SU-DHL-6 (cell line): ENCODE measurements around the gene TMEM212.

Source experiments
- H2AFZ ChIP-seq: fragments of 200-600 bp; sonication (generic); 2 replicates; pipeline ENCODE4 v1.6.1; 2014; ENCODE audit warnings: low read depth, mild to moderate bottlenecking, moderate library complexity, mixed read lengths, antibody characterized with exemption, low read length; ENCODE audit not compliant: severe bottlenecking
- H3F3A ChIP-seq: fragments of 200-600 bp; shearing (Covaris generic); 2 replicates; pipeline ENCODE4 v1.6.0; 2016; ENCODE audit warnings: antibody characterized with exemption, mild to moderate bottlenecking; ENCODE audit not compliant: insufficient read depth
- H3K27ac ChIP-seq: fragments of 200-600 bp; sonication (generic); 2 replicates; pipeline ENCODE4 v1.5.1; 2016; ENCODE audit warnings: low read depth, mild to moderate bottlenecking, low read length, moderate library complexity, mixed read lengths
- H3K27me3 ChIP-seq: fragments of 200-600 bp; sonication (generic), shearing (Covaris generic); 2 replicates; pipeline ENCODE4 v1.6.0; 2014; ENCODE audit warnings: mild to moderate bottlenecking, low read length
- H3K36me3 ChIP-seq: fragments of 200-600 bp; sonication (generic); 2 replicates; pipeline ENCODE4 v1.6.1; 2014; ENCODE audit warnings: mild to moderate bottlenecking, low read length, mixed read lengths
- H3K4me2 ChIP-seq: fragments of 300-600, 200-600 bp; shearing (Covaris generic), sonication (generic); 2 replicates; pipeline ENCODE4 v1.6.0; 2014; ENCODE audit warnings: low read length, low read depth, mild to moderate bottlenecking; ENCODE audit not compliant: poor library complexity, severe bottlenecking
- H3K4me3 ChIP-seq: fragments of 200-600 bp; sonication (generic); 2 replicates; pipeline ENCODE4 v1.5.1; 2014; ENCODE audit warnings: antibody characterized with exemption, low read length, mild to moderate bottlenecking, mixed read lengths; ENCODE audit not compliant: insufficient read depth, poor library complexity, severe bottlenecking
- H3K79me2 ChIP-seq: fragments of 200-600 bp; sonication (generic); 2 replicates; pipeline ENCODE4 v1.6.1; 2014; ENCODE audit warnings: mild to moderate bottlenecking, low read length, moderate library complexity; ENCODE audit not compliant: insufficient read depth
- H3K9ac ChIP-seq: fragments of 200-600 bp; sonication (generic); 2 replicates; pipeline ENCODE4 v1.7.0; 2014; ENCODE audit warnings: mild to moderate bottlenecking, low read length
- H3K9me2 ChIP-seq: fragments of 200-600 bp; sonication (generic); replicated peaks from 2 replicates; pipeline ENCODE4 v1.6.1; 2014; ENCODE audit warnings: low read length; ENCODE audit not compliant: insufficient read depth
- H3K9me3 ChIP-seq: fragments of 200-600 bp; sonication (generic); 2 replicates; pipeline ENCODE4 v1.6.1; 2014; ENCODE audit warnings: low read length, mixed read lengths; ENCODE audit not compliant: insufficient read depth
- H4K20me1 ChIP-seq: fragments of 200-600 bp; sonication (generic); 2 replicates; pipeline ENCODE4 v1.6.1; 2014; ENCODE audit warnings: low read depth, mild to moderate bottlenecking, antibody characterized with exemption, low read length, moderate library complexity, mixed read lengths
- CTCF ChIP-seq: fragments of 200-600 bp; sonication (generic); IDR thresholded peaks from one replicate; pipeline ENCODE4 v1.5.1; 2017; ENCODE audit warnings: antibody characterized with exemption, mild to moderate bottlenecking, low read length, moderate library complexity; ENCODE audit not compliant: insufficient read depth, poor library complexity, severe bottlenecking
- EZH2phosphoT487 ChIP-seq: fragments of 200-600 bp; sonication (generic), shearing (Covaris generic); conservative IDR thresholded peaks from 2 replicates; pipeline ENCODE4 v1.6.1; 2018; ENCODE audit warnings: mild to moderate bottlenecking, antibody characterized with exemption, low read length, moderate library complexity, mixed read lengths

The TMEM212 gene

GRCh38 chr3:171833789-171834460, 9.2 kb upstream of the TMEM212 start:
- Histone ChIP-seq H3K9ac (no peak overlapping the region), H4K20me1 (no peaks in the 10 kb centered on the region), H3K36me3 (no peaks in the 10 kb centered on the region), H3K9me3 (no peaks in the 10 kb centered on the region), H3K27me3 (no peaks in the 10 kb centered on the region), H3K9me2 (no peaks in the 10 kb centered on the region), H3K4me3 (no peak overlapping the region), H2AFZ (no peak overlapping the region), H3F3A (no peaks in the 10 kb centered on the region), H3K27ac (no peak overlapping the region), H3K79me2 (no peaks in the 10 kb centered on the region), H3K4me2 (no peak overlapping the region)
- TF ChIP-seq EZH2phosphoT487 (no peak), CTCF (no peak)

GRCh38 chr3:171834461-171834801, 8.7 kb upstream of the TMEM212 start:
- no peaks in the 10 kb centered on the region for H3F3A ChIP-seq
- no peaks in the 10 kb centered on the region for H3K27me3 ChIP-seq
- no peaks in the 10 kb centered on the region for H4K20me1 ChIP-seq
- H3K4me2 ChIP-seq: no peak overlapping the region
- H3K9me3 ChIP-seq: no peaks in the 10 kb centered on the region
- H3K36me3 ChIP-seq: no peaks in the 10 kb centered on the region
- no peak overlapping the region for H2AFZ ChIP-seq
- no peak overlapping the region for H3K27ac ChIP-seq
- H3K4me3 ChIP-seq: no peak overlapping the region
- no peak overlapping the region for H3K9ac ChIP-seq
- no peak for TF ChIP-seq CTCF
- no peak for TF ChIP-seq EZH2phosphoT487
- no peaks in the 10 kb centered on the region for H3K79me2 ChIP-seq
- no peaks in the 10 kb centered on the region for H3K9me2 ChIP-seq

- Histone ChIP-seq H2AFZ (no peak overlapping the region), H3K79me2 (no peaks in the 10 kb centered on the region), H3F3A (no peaks in the 10 kb centered on the region), H3K36me3 (no peaks in the 10 kb centered on the region), H3K9me2 (no peaks in the 10 kb centered on the region), H3K27me3 (no peaks in the 10 kb centered on the region), H3K27ac (no peak overlapping the region), H3K4me3 (no peak overlapping the region), H3K4me2 (no peak overlapping the region), H4K20me1 (no peaks in the 10 kb centered on the region), H3K9ac (no peak overlapping the region), H3K9me3 (no peaks in the 10 kb centered on the region)
- TF ChIP-seq CTCF (no peak), EZH2phosphoT487 (no peak)
These were observed 8.0 kb upstream of the TMEM212 start for GRCh38 chr3:171835116-171835515.
